Measurements from ENCODE around the gene CFAP97D1.

- no peak for TF ChIP-seq CTCF (IDR thresholded peaks at IDR 0.05)
- TF ChIP-seq POLR2A (IDR thresholded peaks at IDR 0.05) = no peak
- no peak for TF ChIP-seq POLR2AphosphoS5 (IDR thresholded peaks at IDR 0.05)
These were observed 28.9 kb downstream of the CFAP97D1 start for GRCh38 chr17:43809121-43809520.

Measured in gastroesophageal sphincter (tissue), 3 donors.